H1 (cell line): Measurements from ENCODE around the gene GALNTL6.

Experiments used
- CHD1 ChIP-seq: IDR thresholded peaks from 2 replicates; pipeline ENCODE4 v1.6.1; 2012; ENCODE audit warnings: low read depth, low read length, improper control_type of control experiment
- EP300 ChIP-seq, 2 experiments: IDR thresholded peaks; 1 replicate in 1 of 2; 2 replicates in 1 of 2; pipeline ENCODE4 v1.6.1; 2011 to 2012; ENCODE audit warnings: low read depth in 2 of 2, low read length in 2 of 2, mild to moderate bottlenecking in 2 of 2, borderline replicate concordance in 1 of 2, inconsistent platforms in 1 of 2, moderate library complexity in 1 of 2
- HDAC6 ChIP-seq: IDR thresholded peaks from one replicate; pipeline ENCODE4 v1.7.1; 2012; ENCODE audit warnings: low read depth, mild to moderate bottlenecking, inconsistent platforms, low read length, moderate library complexity
- KDM1A ChIP-seq: fragments of 200-600, 300-600 bp; sonication (generic); IDR thresholded peaks from 2 replicates; pipeline ENCODE4 v1.7.1; 2016; ENCODE audit warnings: mild to moderate bottlenecking, low read length, borderline replicate concordance
- PHF8 ChIP-seq: fragments of 200-600 bp; sonication (generic); conservative IDR thresholded peaks from 2 replicates; pipeline ENCODE4 v1.7.1; 2012; ENCODE audit warnings: low read depth, mild to moderate bottlenecking, inconsistent platforms, low read length, moderate library complexity
- POLR2A ChIP-seq, 2 experiments: IDR thresholded peaks; 1 replicate in 1 of 2; 2 replicates in 1 of 2; pipeline ENCODE4 v1.6.1; 2011; ENCODE audit warnings: low read depth in 2 of 2, low read length in 2 of 2, mild to moderate bottlenecking in 2 of 2; ENCODE audit errors: control extremely low read depth in 1 of 2
- POLR2AphosphoS5 ChIP-seq: IDR thresholded peaks from 2 replicates; pipeline ENCODE4 v1.6.1; 2011; ENCODE audit warnings: low read depth, low read length
- POU5F1 ChIP-seq: IDR thresholded peaks from 2 replicates; pipeline ENCODE4 v1.6.1; 2011; ENCODE audit warnings: low read depth, mild to moderate bottlenecking, low read length, moderate library complexity
- SIN3A ChIP-seq, 2 experiments: IDR thresholded peaks in 1 of 2; conservative IDR thresholded peaks in 1 of 2; 2 replicates each; pipeline ENCODE4 v1.6.1; 2011 to 2012; ENCODE audit warnings: low read length in 2 of 2, improper control_type of control experiment in 1 of 2, low read depth in 1 of 2, mild to moderate bottlenecking in 1 of 2
- SP1 ChIP-seq: IDR thresholded peaks from 2 replicates; pipeline ENCODE4 v1.6.1; 2011; ENCODE audit warnings: low read depth, low read length
- YY1 ChIP-seq: IDR thresholded peaks from 2 replicates; pipeline ENCODE4 v1.6.1; 2011; ENCODE audit warnings: low read depth, mild to moderate bottlenecking, low read length
- TF ChIP-seq, protein P1 (sequence below), 3 experiments: IDR thresholded peaks; 1 replicate in 2 of 3; 2 replicates in 1 of 3; pipeline versions ENCODE4 v1.5.1 to v1.6.1; 2011; ENCODE audit warnings: low read length in 3 of 3, mild to moderate bottlenecking in 3 of 3, inconsistent platforms in 2 of 3, low read depth in 1 of 3, moderate library complexity in 1 of 3; ENCODE audit not compliant: insufficient read depth in 1 of 3; ENCODE audit errors: control extremely low read depth in 1 of 3
- TF ChIP-seq, protein P2 (sequence below): IDR thresholded peaks from 2 replicates; pipeline ENCODE4 v1.6.1; 2012; ENCODE audit warnings: inconsistent platforms
- TF ChIP-seq, protein P3 (sequence below): IDR thresholded peaks from 2 replicates; pipeline ENCODE4 v1.6.1; 2011; ENCODE audit warnings: low read depth, mild to moderate bottlenecking, low read length; ENCODE audit not compliant: insufficient read depth

DNA sequence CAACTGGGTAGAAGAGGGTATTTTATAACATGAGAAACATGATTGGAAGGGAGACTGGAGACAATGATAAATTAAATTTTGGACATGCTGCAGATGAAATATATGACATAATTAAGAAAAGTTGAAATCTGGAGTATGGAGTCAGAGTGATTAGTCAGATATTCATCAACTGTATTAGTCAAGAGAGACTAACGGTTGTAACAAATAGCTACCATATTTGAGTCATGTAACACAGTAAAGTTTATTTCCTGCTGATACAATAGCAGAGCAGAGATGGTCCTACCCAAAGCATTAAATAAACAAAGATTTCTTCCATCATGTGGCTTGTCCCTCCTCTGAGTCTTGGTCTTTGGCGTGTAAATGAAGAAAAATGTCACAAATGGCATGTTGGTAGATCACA is 321.3 kb downstream of the GALNTL6 start:
- TF ChIP-seq YY1 = no peak
- no peak for TF ChIP-seq KDM1A
- TF ChIP-seq, protein P1, sequence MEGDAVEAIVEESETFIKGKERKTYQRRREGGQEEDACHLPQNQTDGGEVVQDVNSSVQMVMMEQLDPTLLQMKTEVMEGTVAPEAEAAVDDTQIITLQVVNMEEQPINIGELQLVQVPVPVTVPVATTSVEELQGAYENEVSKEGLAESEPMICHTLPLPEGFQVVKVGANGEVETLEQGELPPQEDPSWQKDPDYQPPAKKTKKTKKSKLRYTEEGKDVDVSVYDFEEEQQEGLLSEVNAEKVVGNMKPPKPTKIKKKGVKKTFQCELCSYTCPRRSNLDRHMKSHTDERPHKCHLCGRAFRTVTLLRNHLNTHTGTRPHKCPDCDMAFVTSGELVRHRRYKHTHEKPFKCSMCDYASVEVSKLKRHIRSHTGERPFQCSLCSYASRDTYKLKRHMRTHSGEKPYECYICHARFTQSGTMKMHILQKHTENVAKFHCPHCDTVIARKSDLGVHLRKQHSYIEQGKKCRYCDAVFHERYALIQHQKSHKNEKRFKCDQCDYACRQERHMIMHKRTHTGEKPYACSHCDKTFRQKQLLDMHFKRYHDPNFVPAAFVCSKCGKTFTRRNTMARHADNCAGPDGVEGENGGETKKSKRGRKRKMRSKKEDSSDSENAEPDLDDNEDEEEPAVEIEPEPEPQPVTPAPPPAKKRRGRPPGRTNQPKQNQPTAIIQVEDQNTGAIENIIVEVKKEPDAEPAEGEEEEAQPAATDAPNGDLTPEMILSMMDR (IDR thresholded peaks at IDR 0.05; ENCODE audit: control extremely low read depth in 1 of 3, insufficient read depth in 1 of 3, low read depth in 1 of 3, low read length in 3 of 3) = no peak
- no peak for TF ChIP-seq SIN3A (conservative IDR thresholded peaks at IDR 0.05 in 1 of 2, IDR thresholded peaks at IDR 0.05 in 1 of 2; ENCODE audit: low read depth in 1 of 2, low read length in 2 of 2)
- no peak for TF ChIP-seq PHF8
- TF ChIP-seq, protein P2, sequence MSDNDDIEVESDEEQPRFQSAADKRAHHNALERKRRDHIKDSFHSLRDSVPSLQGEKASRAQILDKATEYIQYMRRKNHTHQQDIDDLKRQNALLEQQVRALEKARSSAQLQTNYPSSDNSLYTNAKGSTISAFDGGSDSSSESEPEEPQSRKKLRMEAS = no peak
- TF ChIP-seq, protein P3, sequence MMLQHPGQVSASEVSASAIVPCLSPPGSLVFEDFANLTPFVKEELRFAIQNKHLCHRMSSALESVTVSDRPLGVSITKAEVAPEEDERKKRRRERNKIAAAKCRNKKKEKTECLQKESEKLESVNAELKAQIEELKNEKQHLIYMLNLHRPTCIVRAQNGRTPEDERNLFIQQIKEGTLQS = no peak
- TF ChIP-seq SP1 = no peak
- no peak for TF ChIP-seq CHD1
- TF ChIP-seq POLR2AphosphoS5 = no peak
- TF ChIP-seq POU5F1 = no peak
- no peak for TF ChIP-seq HDAC6
- no peak for TF ChIP-seq POLR2A (IDR thresholded peaks at IDR 0.05; ENCODE audit: control extremely low read depth in 1 of 2, low read depth in 2 of 2, low read length in 2 of 2)
- no peak for TF ChIP-seq EP300 (IDR thresholded peaks at IDR 0.05; ENCODE audit: borderline replicate concordance in 1 of 2, low read depth in 2 of 2, low read length in 2 of 2)
